Liver (tissue), 9 donors: Measurements from ENCODE around the gene ZNF669. TPM values are rescaled to one million over a fixed set of nuclear protein-coding genes. Genes with fewer than 3 reads are reported as not detected.

Source experiments
- DNase-seq: peaks from one replicate; pipeline ENCODE4 v3.0.0-alpha.2; 2017; ENCODE audit warnings: low spot score
- H3K27ac ChIP-seq, 2 donors: one replicate each; pipeline ENCODE4 v1.7.0; 2013; ENCODE audit warnings: inconsistent platforms in 2 of 2, low read length in 2 of 2, control low read depth in 1 of 2, low read depth in 1 of 2, mild to moderate bottlenecking in 1 of 2
- H3K27me3 ChIP-seq, 4 donors: one replicate each; pipeline versions ENCODE4 v1.6.1 to v1.7.0; 2013; ENCODE audit warnings: low read length in 3 of 4, inconsistent platforms in 1 of 4, mild to moderate bottlenecking in 1 of 4, moderate library complexity in 1 of 4; ENCODE audit not compliant: control insufficient read depth in 4 of 4, insufficient read depth in 4 of 4
- H3K36me3 ChIP-seq, 4 donors: one replicate each; pipeline versions ENCODE4 v1.6.1 to v1.7.0; 2013; ENCODE audit warnings: low read length in 3 of 4, mild to moderate bottlenecking in 3 of 4, low read depth in 1 of 4, moderate library complexity in 1 of 4; ENCODE audit not compliant: control insufficient read depth in 4 of 4, insufficient read depth in 3 of 4
- H3K4me1 ChIP-seq, 4 donors: one replicate each; pipeline versions ENCODE4 v1.6.1 to v1.7.0; 2013; ENCODE audit warnings: low read length in 3 of 4, mild to moderate bottlenecking in 3 of 4, moderate library complexity in 1 of 4; ENCODE audit not compliant: control insufficient read depth in 4 of 4, insufficient read depth in 4 of 4
- H3K4me3 ChIP-seq, 3 donors: one replicate each; pipeline versions ENCODE4 v1.6.1 to v1.7.0; 2013; ENCODE audit warnings: low read length in 3 of 3, control low read depth in 1 of 3, low read depth in 1 of 3, mild to moderate bottlenecking in 1 of 3
- H3K9ac ChIP-seq, 2 donors: one replicate each; pipeline ENCODE4 v1.7.0; 2013; ENCODE audit warnings: low read length in 2 of 2, mild to moderate bottlenecking in 2 of 2, moderate library complexity in 2 of 2, control low read depth in 1 of 2, low read depth in 1 of 2
- H3K9me3 ChIP-seq, 4 donors: one replicate each; pipeline versions ENCODE4 v1.6.1 to v1.7.0; 2013; ENCODE audit warnings: low read length in 3 of 4; ENCODE audit not compliant: control insufficient read depth in 4 of 4
- ATF3 ChIP-seq: IDR thresholded peaks from 2 replicates; pipeline ENCODE4 v1.6.1; 2016; ENCODE audit warnings: antibody characterized with exemption
- CTCF ChIP-seq: fragments of 150-350 bp; IDR thresholded peaks from 2 replicates; pipeline ENCODE4 v1.5.1; 2017; ENCODE audit warnings: improper control_type of control experiment, low read depth, low read length; ENCODE audit not compliant: missing input control
- EGR1 ChIP-seq, 2 donors: IDR thresholded peaks; 2 replicates each; pipeline ENCODE4 v1.6.1; 2016 to 2018; ENCODE audit warnings: antibody characterized with exemption in 2 of 2, low read depth in 2 of 2
- FOXA1 ChIP-seq: IDR thresholded peaks from 2 replicates; pipeline ENCODE4 v1.6.1; 2016; ENCODE audit warnings: antibody characterized with exemption
- FOXA2 ChIP-seq: IDR thresholded peaks from 2 replicates; pipeline ENCODE4 v1.6.1; 2016; ENCODE audit warnings: antibody characterized with exemption
- GABPA ChIP-seq, 2 donors: IDR thresholded peaks in 1 of 2; conservative IDR thresholded peaks in 1 of 2; 2 replicates each; pipeline ENCODE4 v1.6.1; 2016; ENCODE audit warnings: antibody characterized with exemption in 2 of 2, mild to moderate bottlenecking in 1 of 2, moderate library complexity in 1 of 2
- HNF4A ChIP-seq, 2 donors: conservative IDR thresholded peaks; 2 replicates each; pipeline ENCODE4 v1.6.1; 2016; ENCODE audit warnings: antibody characterized with exemption in 2 of 2, mild to moderate bottlenecking in 2 of 2
- HNF4G ChIP-seq: IDR thresholded peaks from 2 replicates; pipeline ENCODE4 v1.6.1; 2016; ENCODE audit warnings: antibody characterized with exemption
- JUND ChIP-seq, 2 donors: IDR thresholded peaks; 2 replicates each; pipeline ENCODE4 v1.6.1; 2016; ENCODE audit warnings: antibody characterized with exemption in 2 of 2
- MAX ChIP-seq: IDR thresholded peaks from 2 replicates; pipeline ENCODE4 v1.6.1; 2016; ENCODE audit warnings: antibody characterized with exemption
- NR2F2 ChIP-seq: IDR thresholded peaks from 2 replicates; pipeline ENCODE4 v1.6.1; 2016; ENCODE audit warnings: antibody characterized with exemption
- RAD21 ChIP-seq, 2 donors: IDR thresholded peaks; 2 replicates each; pipeline ENCODE4 v1.6.1; 2016; ENCODE audit warnings: antibody characterized with exemption in 2 of 2, mild to moderate bottlenecking in 2 of 2
- RXRA ChIP-seq, 2 donors: IDR thresholded peaks; 2 replicates each; pipeline ENCODE4 v1.6.1; 2017 to 2018; ENCODE audit warnings: antibody characterized with exemption in 2 of 2, mild to moderate bottlenecking in 1 of 2
- SP1 ChIP-seq: IDR thresholded peaks from 2 replicates; pipeline ENCODE4 v1.6.1; 2018; ENCODE audit warnings: antibody characterized with exemption, mild to moderate bottlenecking
- TAF1 ChIP-seq: conservative IDR thresholded peaks from 2 replicates; pipeline ENCODE4 v1.6.1; 2016; ENCODE audit warnings: antibody characterized with exemption, mild to moderate bottlenecking
- YY1 ChIP-seq: IDR thresholded peaks from 2 replicates; pipeline ENCODE4 v1.6.1; 2016; ENCODE audit warnings: antibody characterized with exemption, mild to moderate bottlenecking
- ZBTB33 ChIP-seq: IDR thresholded peaks from 2 replicates; pipeline ENCODE4 v1.6.1; 2016; ENCODE audit warnings: antibody characterized with exemption
- WGBS: extraction: QIAGEN DNeasy Blood & Tissue Kit; methylation state at CpG from one replicate; pipeline ENCODE4 v1.1.7; 2013; 5-methylcytosine and 5-hydroxymethylcytosine counted together
- polyA plus RNA-seq, 2 donors: library from polyadenylated mRNA; stranded (reverse) in 1 of 2; unstranded in 1 of 2; fragments of 200-250 nt in 1 of 2; fragments of >200 nt in 1 of 2; fragmentation: Nextera tagmentation in 1 of 2; extraction: Ambion mirVana in 1 of 2; gene quantifications; one replicate each; pipeline versions ENCODE4 v1.2.1 to v1.2.3, GENCODE V29; 2013 to 2015
- total RNA-seq, 2 donors: library from RNA; depleted of rRNA; stranded (reverse); fragments of >200 nt; gene quantifications; one replicate each; pipeline ENCODE4 v1.2.3, GENCODE V29; 2014
- donor health status: healthy.
- donor health status: healthy.
- donor health status: healthy.
- donor health status: healthy.
- donor health status: healthy.

The ZNF669 gene
- total and polyA plus RNA-seq, 4 donors = 1.2 to 4.2 (median 2.2) TPM

- TF ChIP-seq ATF3 (no peak), FOXA1 (no peak), JUND (IDR thresholded peaks at IDR 0.05) (no peak), RAD21 (IDR thresholded peaks at IDR 0.05) (no peak), GABPA (IDR thresholded peaks at IDR 0.05 in 1 of 2, conservative IDR thresholded peaks at IDR 0.05 in 1 of 2) (no peak), HNF4G (no peak), SP1 (no peak), RXRA (IDR thresholded peaks at IDR 0.05) (no peak)
Observed at GRCh38 chr1:247113733-247114271, 9.6 kb upstream of the ZNF669 start (continued).

GRCh38 chr1:247113094-247113497, 8.9 kb upstream of the ZNF669 start:
- Histone ChIP-seq H3K27ac (peak overlapping the region in 1 of 2 donors; percentile 22), H3K36me3 (no peaks in the 10 kb centered on the region), H3K4me3 (no peak overlapping the region), H3K4me1 (peaks cover 0 to 24% (median 17%) of the 10 kb centered on the region in 4 donors), H3K9me3 (no peaks in the 10 kb centered on the region), H3K27me3 (no peaks in the 10 kb centered on the region), H3K9ac (no peak overlapping the region)
- TF ChIP-seq GABPA (IDR thresholded peaks at IDR 0.05 in 1 of 2, conservative IDR thresholded peaks at IDR 0.05 in 1 of 2) (peak in 1 of 2 donors; percentile 54), MAX (peak; percentile 55), SP1 (peak; percentile 30), FOXA2 (no peak)
- no peak for DNase-seq
- WGBS = 48% methylated on average over 5 of the region's 5 CpGs

- Histone ChIP-seq H3K4me1 (peaks cover 0 to 24% (median 17%) of the 10 kb centered on the region in 4 donors), H3K27me3 (no peaks in the 10 kb centered on the region), H3K9me3 (no peaks in the 10 kb centered on the region), H3K36me3 (no peaks in the 10 kb centered on the region), H3K27ac (peak overlapping the region in 1 of 2 donors; percentile 22), H3K9ac (no peak overlapping the region), H3K4me3 (peak overlapping the region in 2 of 3 donors; percentile 72 to 92)
- TF ChIP-seq FOXA2 = no peak
- no peak for DNase-seq
- WGBS = 53% methylated on average over 9 of the region's 9 CpGs
Observed at GRCh38 chr1:247112479-247112781, 8.3 kb upstream of the ZNF669 start.

- 5% methylated on average over 78 of the region's 78 CpGs for WGBS
- H3K27me3 ChIP-seq = no peaks in the 10 kb centered on the region
- peak overlapping the region; percentile 50 to 92 (median 72) for H3K4me3 ChIP-seq
- peak overlapping the region; percentile 22 to 65 for H3K27ac ChIP-seq
- peak; percentile 56 for DNase-seq
- H3K9me3 ChIP-seq = no peaks in the 10 kb centered on the region
- peaks cover 0 to 24% (median 17%) of the 10 kb centered on the region in 4 donors for H3K4me1 ChIP-seq
- H3K36me3 ChIP-seq = no peaks in the 10 kb centered on the region
- peak overlapping the region in 1 of 2 donors; percentile 47 for H3K9ac ChIP-seq
- TF ChIP-seq JUND (IDR thresholded peaks at IDR 0.05) (no peak), SP1 (no peak), ATF3 (no peak), TAF1 (no peak), RXRA (IDR thresholded peaks at IDR 0.05) (no peak), EGR1 (IDR thresholded peaks at IDR 0.05; ENCODE audit: low read depth in 2 of 2) (no peak), HNF4G (no peak), FOXA1 (no peak), FOXA2 (no peak), YY1 (peak; percentile 68), MAX (no peak), HNF4A (conservative IDR thresholded peaks at IDR 0.05) (no peak), ZBTB33 (no peak), RAD21 (IDR thresholded peaks at IDR 0.05) (no peak), CTCF (no peak), NR2F2 (no peak), GABPA (IDR thresholded peaks at IDR 0.05 in 1 of 2, conservative IDR thresholded peaks at IDR 0.05 in 1 of 2) (peak in 1 of 2 donors; percentile 76)
Observed at GRCh38 chr1:247111700-247112478, 7.7 kb upstream of the ZNF669 start.
